DND-41 (cell line): ENCODE results near the gene ICOS.

Experiments used
- ATAC-seq: fragments of 200-7000 bp; cut with Tn5 transposase; 3 replicates; pipeline ENCODE4 v1.9.1; 2021; ENCODE audit warnings: low read depth; ENCODE audit not compliant: insufficient read depth
- DNase-seq: peaks from one replicate; pipeline ENCODE4 v3.0.0-alpha.2; 2020
- H2AFZ ChIP-seq: 2 replicates; pipeline ENCODE4 v1.6.0; 2012; ENCODE audit warnings: low read depth, low read length
- H3K27ac ChIP-seq: 2 replicates; pipeline ENCODE4 v1.5.1; 2012; ENCODE audit warnings: low read length, inconsistent platforms
- H3K27me3 ChIP-seq: fragments of 200-600 bp; sonication (generic); 2 replicates; pipeline ENCODE4 v1.6.0; 2012; ENCODE audit warnings: low read length, mild to moderate bottlenecking, inconsistent platforms; ENCODE audit not compliant: insufficient read depth, poor library complexity
- H3K36me3 ChIP-seq: 2 replicates; pipeline ENCODE4 v1.5.1; 2012; ENCODE audit warnings: low read length, inconsistent platforms; ENCODE audit not compliant: insufficient read depth
- H3K4me1 ChIP-seq: 2 replicates; pipeline ENCODE4 v1.5.1; 2012; ENCODE audit warnings: mild to moderate bottlenecking, low read length; ENCODE audit not compliant: insufficient read depth
- H3K4me2 ChIP-seq: 2 replicates; pipeline ENCODE4 v1.6.0; 2012; ENCODE audit warnings: mild to moderate bottlenecking, moderate library complexity, low read length, inconsistent platforms; ENCODE audit not compliant: insufficient read depth
- H3K4me3 ChIP-seq, 2 experiments: fragments of 200-600 bp in 1 of 2; shearing (Covaris generic) in 1 of 2; 2 replicates each; pipeline ENCODE4 v1.5.1; 2012 to 2016; ENCODE audit warnings: inconsistent platforms in 2 of 2, low read length in 2 of 2, mild to moderate bottlenecking in 2 of 2, low read depth in 1 of 2, moderate library complexity in 1 of 2
- H3K79me2 ChIP-seq: 2 replicates; pipeline ENCODE4 v1.6.0; 2012; ENCODE audit warnings: low read length, inconsistent platforms; ENCODE audit not compliant: insufficient read depth
- H3K9ac ChIP-seq: 2 replicates; pipeline ENCODE4 v1.6.0; 2012; ENCODE audit warnings: low read depth, mild to moderate bottlenecking, inconsistent platforms, low read length, moderate library complexity
- H3K9me3 ChIP-seq: 2 replicates; pipeline ENCODE4 v1.5.1; 2012; ENCODE audit warnings: low read length, moderate library complexity, mild to moderate bottlenecking, inconsistent platforms; ENCODE audit not compliant: insufficient read depth, severe bottlenecking
- H4K20me1 ChIP-seq: 2 replicates; pipeline ENCODE4 v1.6.0; 2012; ENCODE audit warnings: low read length; ENCODE audit not compliant: insufficient read depth
- CTCF ChIP-seq: IDR thresholded peaks from 2 replicates; pipeline ENCODE4 v1.5.1; 2012; ENCODE audit warnings: borderline replicate concordance, low read length, moderate library complexity, mild to moderate bottlenecking; ENCODE audit not compliant: poor library complexity, severe bottlenecking; ENCODE audit errors: extremely low read depth
- EZH2 ChIP-seq: IDR thresholded peaks from 3 replicates; pipeline ENCODE4 v1.6.1; 2012; ENCODE audit warnings: borderline replicate concordance, low read depth, mild to moderate bottlenecking, moderate library complexity, low read length, inconsistent platforms; ENCODE audit not compliant: severe bottlenecking

Gene ICOS

GRCh38 chr2:203936535-203936934 lies at the start of gene ICOS:
Gene ICOS (plus strand): TSS chr2:203936763. CDS start chr2:203936815, 52 bp downstream.
- Histone ChIP-seq H3K4me1 (peaks cover 86% of the 10 kb centered on the region), H4K20me1 (peaks cover 17% of the 10 kb centered on the region; the same call in 1 of the 2 replicates), H2AFZ (peak within 1 kb of the TSS; percentile 10; the same call in 1 of the 2 replicates), H3K36me3 (peaks cover 13% of the 10 kb centered on the region), H3K4me2 (peak within 1 kb of the TSS; percentile 71), H3K4me3 (peak within 1 kb of the TSS; percentile 56 to 71), H3K9ac (peak within 1 kb of the TSS; percentile 71), H3K27me3 (no peaks in the 10 kb centered on the region), H3K27ac (peak within 1 kb of the TSS; percentile 96), H3K79me2 (peaks cover 62% of the 10 kb centered on the region), H3K9me3 (no peaks in the 10 kb centered on the region)
- TF ChIP-seq CTCF (no peak), EZH2 (no peak)
- ATAC-seq (peak; percentile 76), DNase-seq (peak; percentile 75)

GRCh38 chr2:203887677-203888076 lies 48.9 kb upstream of the ICOS start:
- no peaks in the 10 kb centered on the region for H3K79me2 ChIP-seq
- no peaks in the 10 kb centered on the region for H4K20me1 ChIP-seq
- H3K27me3 ChIP-seq = no peaks in the 10 kb centered on the region
- DNase-seq (no peak), ATAC-seq (no peak)
- no peak overlapping the region for H3K4me3 ChIP-seq
- no peak overlapping the region for H2AFZ ChIP-seq
- H3K9ac ChIP-seq = no peak overlapping the region
- H3K27ac ChIP-seq = no peak overlapping the region
- no peaks in the 10 kb centered on the region for H3K36me3 ChIP-seq
- H3K4me1 ChIP-seq = no peaks in the 10 kb centered on the region
- no peak overlapping the region for H3K4me2 ChIP-seq
- no peaks in the 10 kb centered on the region for H3K9me3 ChIP-seq
- TF ChIP-seq CTCF (no peak), EZH2 (no peak)

GRCh38 chr2:203889542-203889941 lies 47.0 kb upstream of the ICOS start:
- H3K4me3 ChIP-seq = no peak overlapping the region
- TF ChIP-seq EZH2 = no peak
- TF ChIP-seq CTCF = no peak
- no peaks in the 10 kb centered on the region for H3K27me3 ChIP-seq
- H3K9me3 ChIP-seq = no peaks in the 10 kb centered on the region
- DNase-seq (no peak), ATAC-seq (no peak)
- H2AFZ ChIP-seq = no peak overlapping the region
- no peak overlapping the region for H3K27ac ChIP-seq
- no peaks in the 10 kb centered on the region for H4K20me1 ChIP-seq
- H3K4me2 ChIP-seq = no peak overlapping the region
- no peaks in the 10 kb centered on the region for H3K79me2 ChIP-seq
- no peaks in the 10 kb centered on the region for H3K4me1 ChIP-seq
- H3K9ac ChIP-seq = no peak overlapping the region
- H3K36me3 ChIP-seq = no peaks in the 10 kb centered on the region

- Histone ChIP-seq H3K27me3 (no peaks in the 10 kb centered on the region), H3K9me3 (no peaks in the 10 kb centered on the region), H3K79me2 (no peaks in the 10 kb centered on the region), H3K9ac (no peak overlapping the region), H3K4me1 (no peaks in the 10 kb centered on the region), H3K27ac (no peak overlapping the region), H3K36me3 (no peaks in the 10 kb centered on the region), H2AFZ (no peak overlapping the region), H4K20me1 (no peaks in the 10 kb centered on the region), H3K4me3 (no peak overlapping the region), H3K4me2 (no peak overlapping the region)
- TF ChIP-seq EZH2 = no peak
- no peak for TF ChIP-seq CTCF
- ATAC-seq = no peak
- DNase-seq = no peak
Measured at GRCh38 chr2:203889944-203890343, 46.6 kb upstream of the ICOS start.
